Measurements from ENCODE around the gene CISD3.
"Not testable (repeated sequence)": the region's sequence is repeated elsewhere in the genome, so short reads cannot be mapped to it uniquely, and the experiment has no call there.

The CISD3 gene

DNA sequence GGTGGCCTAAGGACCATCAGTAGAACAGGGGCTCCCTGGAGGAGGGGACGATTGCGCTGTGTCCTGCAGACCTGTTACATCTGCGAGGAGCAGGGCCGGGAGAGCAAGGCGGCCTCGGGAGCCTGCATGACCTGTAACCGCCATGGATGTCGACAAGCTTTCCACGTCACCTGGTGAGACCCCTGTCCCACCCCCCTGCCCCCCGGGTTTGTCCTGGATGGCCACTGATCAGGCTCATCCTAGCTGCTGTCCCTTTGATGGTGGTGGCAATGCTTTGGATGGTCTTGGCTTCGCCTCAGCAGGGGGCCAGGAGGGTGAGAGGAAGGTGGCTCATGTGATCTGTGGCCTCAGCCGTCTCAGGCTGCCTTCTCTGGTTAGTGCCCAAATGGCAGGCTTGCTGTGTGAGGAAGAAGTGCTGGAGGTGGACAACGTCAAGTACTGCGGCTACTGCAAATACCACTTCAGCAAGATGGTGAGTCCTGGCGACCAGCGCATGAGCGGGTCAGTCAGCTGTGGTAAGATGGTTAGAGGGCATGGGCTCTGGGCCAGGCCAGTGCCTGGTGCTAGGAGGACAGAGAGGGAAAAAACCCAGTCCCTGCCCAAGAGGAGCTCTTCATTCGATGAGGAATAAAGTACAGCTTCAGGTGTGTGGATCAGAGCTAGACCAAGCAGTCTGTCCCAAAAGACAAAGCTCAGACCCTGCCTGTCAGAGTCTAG, 20.9 kb upstream of the CISD3 start:
- no peak for DNase-seq

DNA sequence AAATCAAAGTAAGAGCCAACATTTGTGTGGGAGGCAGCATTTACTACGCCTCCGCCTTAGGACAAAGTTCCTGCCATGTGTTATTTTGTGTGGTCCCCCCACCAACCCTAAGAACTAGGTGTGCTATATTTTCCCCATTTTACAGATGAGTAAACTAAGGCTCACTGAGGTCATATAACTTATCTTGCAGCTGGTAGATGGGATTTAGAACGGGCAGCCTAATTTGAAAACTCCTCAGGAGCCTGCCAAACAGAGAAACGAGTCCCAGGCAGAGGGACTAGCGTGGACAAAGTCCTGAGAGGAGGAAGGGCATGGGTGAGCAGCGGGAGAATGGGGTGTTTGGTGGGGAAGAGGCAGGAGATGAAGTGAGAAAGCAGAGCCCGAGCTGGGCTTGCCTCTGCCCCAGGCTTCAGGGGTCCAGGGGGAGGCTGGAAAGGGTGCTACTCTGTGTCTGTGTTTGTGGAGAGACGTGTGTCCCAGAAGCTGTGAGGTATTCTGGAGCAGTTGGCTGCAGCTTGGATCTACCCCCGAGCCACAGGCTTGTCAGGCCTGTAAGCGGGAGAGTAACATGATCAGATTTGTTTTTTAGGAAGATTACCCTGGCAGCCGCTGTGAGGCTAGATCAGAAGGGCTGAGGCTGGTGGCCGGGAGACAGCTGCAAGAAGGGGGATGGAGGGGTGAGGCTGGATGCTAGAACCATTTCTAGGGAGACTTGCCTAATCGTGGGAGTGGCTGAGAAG, 20.1 kb upstream of the CISD3 start:
- DNase-seq, result no peak

DNA sequence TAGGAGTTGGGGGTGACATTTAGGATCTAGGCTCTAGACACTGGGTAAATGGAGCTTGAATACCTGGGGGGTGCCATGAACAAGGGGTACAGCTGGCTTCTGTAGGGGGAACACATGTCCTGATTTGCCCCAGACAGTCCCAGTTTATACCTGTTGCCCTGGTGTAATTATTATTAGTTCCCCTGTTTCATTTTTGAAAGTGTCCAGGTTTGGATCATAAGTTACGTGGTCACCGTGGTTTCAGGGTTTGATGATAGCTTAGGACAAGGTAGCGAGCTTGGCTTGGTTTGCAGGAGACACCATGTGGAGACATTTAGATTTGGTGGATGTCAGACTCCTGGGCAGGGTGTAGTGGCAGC, 19.6 kb upstream of the CISD3 start:
- no peak for DNase-seq

DNA sequence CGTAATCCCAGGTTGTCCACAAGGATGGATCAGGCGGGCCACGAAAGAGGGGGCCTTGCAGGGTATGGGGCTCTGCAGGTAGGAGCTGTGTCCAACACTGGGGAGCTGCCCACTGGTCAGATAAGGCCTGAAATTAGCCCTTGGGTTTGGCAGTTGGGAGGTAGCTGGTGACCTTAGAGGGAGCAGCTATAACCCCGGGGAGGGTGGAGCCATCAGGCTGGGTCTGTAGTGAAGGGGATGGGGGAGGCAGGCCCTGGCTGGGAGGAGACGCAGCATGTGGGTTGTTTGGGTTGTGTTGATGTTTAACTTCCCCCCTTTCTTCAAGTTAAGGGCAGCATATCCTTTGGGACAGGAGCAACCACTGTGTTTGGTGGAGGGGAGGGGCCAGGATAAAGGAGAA, 19.2 kb upstream of the CISD3 start:
- no peak for DNase-seq

DNA sequence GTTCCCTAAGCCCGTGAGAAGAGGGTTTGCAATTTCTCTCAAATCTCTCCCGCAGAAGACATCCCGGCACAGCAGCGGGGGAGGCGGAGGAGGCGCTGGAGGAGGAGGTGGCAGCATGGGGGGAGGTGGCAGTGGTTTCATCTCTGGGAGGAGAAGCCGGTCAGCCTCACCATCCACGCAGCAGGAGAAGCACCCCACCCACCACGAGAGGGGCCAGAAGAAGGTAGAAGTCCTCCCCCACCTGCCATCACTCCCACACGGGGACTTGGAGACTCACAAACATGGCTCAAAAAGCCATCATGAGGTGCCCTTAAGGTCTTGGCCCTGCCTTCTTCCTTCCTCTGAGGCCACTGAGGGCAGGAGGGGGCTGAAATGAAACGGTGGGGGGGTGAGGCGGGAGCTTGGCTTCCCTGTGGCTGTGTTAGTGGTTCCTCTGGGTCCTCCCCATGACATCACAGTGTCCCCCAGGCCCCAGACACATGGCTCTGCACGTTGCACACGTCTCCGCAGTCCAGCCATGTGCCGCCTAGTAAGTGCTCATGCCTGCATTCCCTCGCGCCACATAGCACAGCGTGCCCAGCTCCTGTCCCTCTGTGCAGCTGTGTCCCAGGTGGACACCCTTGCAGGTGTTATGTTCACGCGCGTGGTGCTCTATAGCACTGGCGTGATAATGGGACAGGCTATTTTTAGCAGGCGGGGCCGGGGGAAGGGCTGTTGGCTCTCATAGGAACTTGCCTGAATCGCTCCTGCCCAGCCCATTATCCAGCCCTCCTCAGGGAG, 18.2 kb upstream of the CISD3 start:
- DNase-seq, result no peak

DNA sequence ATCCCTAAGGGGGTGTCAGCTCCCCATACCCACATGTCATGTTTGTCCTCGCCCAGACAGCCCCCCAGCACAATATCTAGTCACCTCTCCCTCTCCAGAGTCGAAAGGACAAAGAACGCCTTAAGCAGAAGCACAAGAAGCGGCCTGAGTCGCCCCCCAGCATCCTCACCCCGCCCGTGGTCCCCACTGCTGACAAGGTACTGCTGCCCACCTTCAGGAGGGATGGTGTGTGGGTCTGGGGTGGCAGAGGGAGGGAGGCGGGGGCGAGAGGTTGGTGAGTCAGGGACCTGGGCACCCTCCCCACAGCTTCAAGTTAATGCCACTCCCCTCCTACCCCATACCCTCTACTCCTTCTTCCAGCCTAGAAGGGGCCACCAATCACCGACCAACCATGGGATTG, 17.5 kb upstream of the CISD3 start:
- no peak for DNase-seq

DNA sequence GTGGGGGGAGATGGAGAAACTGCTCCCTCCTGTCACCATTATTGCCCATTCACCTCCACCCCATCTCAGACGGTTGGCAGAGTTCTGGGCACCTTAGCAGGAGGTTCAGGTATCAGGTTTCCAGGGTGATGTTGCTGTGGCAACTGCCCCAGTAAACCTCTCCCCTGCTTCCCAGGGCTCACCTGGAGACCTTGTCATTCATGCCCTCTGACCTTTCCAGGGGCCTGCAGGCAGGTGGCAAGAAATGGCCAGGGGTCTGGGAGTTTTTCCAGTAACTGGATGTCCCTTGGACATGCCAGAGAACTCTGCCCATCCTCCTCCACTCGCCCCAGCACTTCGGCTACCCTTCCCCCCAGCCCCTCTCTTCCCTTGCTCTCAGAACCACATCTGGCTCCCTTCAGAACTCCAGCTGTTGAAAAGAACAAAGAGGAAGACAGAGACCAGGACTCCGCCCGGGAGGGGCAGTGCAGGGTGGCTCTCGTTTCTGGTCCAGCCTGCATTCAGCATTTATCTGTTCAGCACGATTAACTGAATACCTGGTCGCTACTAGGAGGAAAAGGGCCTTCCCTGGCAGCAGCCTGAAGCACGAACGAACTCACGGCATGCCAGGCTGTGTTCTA, 16.6 kb upstream of the CISD3 start:
- no peak for DNase-seq

DNA sequence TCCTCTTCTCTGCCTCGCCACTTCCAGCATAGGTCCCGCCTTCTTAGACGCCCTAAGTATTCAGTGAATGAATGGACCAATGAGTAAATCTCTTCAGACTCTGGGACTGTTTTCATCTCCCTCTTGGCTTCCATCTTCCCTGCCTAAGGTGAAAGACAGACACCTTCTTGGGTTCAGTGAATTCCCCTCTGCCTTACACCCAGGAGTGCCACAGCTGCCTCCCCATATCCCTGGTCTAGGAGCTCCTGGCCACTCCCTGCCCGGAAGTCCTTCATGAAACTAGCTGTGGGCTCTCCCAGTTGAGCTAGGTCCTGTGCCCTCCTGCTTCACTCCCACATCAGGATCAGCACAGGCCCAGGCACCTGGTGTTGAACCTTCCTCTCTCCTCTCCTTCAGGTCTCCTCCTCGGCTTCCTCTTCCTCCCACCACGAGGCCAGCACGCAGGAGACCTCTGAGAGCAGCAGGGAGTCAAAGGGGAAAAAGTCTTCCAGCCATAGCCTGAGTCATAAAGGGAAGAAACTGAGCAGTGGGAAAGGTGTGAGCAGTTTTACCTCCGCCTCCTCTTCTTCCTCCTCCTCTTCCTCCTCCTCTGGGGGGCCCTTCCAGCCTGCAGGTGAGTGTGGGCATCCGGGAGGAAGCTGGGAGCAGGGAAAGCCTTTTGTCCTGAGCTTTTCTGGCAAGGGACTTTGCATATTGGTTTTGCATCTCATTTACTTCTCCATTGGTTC, 14.8 kb upstream of the CISD3 start:
- DNase-seq, result no peak

DNA sequence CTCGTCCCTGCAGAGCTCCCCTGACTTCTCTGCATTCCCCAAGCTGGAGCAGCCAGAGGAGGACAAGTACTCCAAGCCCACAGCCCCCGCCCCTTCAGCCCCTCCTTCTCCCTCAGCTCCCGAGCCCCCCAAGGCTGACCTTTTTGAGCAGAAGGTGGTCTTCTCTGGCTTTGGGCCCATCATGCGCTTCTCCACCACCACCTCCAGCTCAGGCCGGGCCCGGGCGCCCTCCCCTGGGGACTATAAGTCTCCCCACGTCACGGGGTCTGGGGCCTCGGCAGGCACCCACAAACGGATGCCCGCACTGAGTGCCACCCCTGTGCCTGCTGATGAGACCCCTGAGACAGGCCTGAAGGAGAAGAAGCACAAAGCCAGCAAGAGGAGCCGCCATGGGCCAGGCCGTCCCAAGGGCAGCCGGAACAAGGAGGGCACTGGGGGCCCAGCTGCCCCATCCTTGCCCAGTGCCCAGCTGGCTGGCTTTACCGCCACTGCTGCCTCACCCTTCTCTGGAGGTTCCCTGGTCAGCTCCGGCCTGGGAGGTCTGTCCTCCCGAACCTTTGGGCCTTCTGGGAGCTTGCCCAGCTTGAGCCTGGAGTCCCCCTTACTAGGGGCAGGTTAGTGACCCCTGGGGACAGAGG, 13.7 kb upstream of the CISD3 start:
- DNase-seq, result no peak

DNA sequence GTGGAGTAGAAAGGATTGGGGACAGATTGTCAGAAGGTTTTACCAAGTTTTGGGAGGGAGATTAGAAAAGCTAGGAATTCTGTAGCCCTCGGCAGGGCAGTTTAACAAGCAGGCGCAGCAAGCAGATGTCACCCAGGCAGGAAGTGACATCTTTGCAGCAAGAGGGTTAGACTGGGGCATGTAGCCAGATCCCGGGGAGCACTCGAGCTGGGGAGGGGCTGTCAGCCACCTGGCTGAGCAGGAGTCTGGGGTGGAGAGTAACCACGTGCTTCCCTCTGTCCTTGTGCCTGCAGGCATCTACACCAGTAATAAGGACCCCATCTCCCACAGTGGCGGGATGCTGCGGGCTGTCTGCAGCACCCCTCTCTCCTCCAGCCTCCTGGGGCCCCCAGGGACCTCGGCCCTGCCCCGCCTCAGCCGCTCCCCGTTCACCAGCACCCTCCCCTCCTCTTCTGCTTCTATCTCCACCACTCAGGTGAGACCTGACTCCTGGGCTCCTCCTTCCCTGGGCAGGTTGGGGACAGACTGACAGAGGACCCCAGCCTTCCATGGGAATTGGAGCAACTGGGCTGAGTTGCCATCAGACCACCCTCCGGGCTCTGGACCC, 12.9 kb upstream of the CISD3 start:
- no peak for DNase-seq

DNA sequence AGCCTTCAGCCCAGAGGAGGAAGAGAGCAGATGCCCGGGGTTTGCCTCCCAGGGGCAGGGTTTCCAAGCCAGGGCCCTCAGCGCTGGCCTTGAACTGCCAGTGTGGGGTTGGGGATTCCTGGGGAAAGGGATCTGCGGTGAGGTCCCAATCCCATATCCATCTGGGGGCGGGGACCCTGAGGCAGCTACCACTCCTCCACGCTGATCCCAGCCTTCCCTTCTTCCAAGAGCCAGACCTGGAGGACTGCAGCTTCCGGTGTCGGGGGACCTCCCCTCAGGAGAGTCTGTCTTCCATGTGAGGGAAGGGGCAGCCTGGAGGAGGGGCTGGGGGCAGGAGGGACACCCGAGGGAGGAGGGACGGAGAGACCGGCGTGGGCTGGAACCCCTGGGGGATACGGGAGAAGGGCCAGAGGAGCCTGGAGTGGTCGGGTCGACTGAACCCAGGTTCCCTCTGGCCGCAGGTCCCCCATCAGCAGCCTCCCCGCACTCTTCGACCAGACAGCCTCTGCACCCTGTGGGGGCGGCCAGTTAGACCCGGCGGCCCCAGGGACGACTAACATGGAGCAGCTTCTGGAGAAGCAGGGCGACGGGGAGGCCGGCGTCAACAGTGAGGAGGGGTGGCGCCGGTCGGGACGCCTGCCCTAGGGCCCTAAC, 10.7 kb upstream of the CISD3 start:
- peak; percentile 89 for DNase-seq

DNA sequence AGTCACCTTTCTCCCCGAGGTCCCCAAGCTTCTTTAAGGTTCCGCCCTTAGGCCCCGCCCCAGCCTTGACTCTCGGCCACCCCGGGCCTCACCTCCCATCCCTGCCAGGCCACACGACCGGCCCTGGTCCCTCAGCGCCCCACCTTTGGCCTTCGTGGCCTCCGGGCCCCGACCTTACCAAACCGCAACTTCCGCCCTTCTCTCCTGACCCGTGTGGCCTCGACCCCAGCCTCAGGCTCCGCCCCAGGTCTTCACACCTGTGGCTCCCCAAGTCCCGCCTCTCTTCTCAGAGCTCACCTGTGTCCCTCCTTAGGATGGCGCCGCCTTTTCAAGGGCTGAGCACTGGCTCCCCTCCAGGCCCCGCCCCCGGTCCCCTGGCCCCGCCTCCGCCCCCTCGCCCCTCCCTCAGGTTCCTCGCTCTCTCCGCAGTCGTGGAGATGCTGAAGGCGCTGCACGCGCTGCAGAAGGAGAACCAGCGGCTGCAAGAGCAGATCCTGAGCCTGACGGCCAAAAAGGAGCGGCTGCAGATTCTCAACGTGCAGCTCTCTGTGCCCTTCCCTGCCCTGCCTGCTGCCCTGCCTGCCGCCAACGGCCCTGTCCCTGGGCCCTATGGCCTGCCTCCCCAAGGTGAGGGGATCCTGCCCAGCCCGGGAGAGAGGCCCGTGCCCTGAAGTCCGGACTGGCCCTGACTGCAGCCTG, 10.0 kb upstream of the CISD3 start:
- DNase-seq, result peak; percentile 93

DNA sequence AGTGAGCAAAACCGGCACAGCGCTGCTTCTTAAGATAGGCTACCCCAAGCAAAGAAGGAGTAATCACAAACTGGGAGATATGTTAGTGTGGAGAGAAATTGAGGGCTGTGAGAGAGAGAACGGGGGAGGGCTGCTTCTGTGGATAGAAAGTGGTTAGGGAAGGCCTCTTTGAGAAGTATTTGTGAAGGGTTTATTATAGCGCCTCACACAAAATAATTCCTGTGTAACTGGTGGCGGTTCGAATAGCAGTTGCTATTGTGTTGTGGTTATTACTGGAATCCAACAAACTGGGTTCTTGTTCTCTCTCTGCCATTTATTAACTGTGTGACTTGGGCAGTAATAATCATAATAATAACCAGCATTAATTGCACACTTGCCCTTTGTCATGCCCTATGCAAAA, 9.2 kb upstream of the CISD3 start:
- DNase-seq, result no peak

DNA sequence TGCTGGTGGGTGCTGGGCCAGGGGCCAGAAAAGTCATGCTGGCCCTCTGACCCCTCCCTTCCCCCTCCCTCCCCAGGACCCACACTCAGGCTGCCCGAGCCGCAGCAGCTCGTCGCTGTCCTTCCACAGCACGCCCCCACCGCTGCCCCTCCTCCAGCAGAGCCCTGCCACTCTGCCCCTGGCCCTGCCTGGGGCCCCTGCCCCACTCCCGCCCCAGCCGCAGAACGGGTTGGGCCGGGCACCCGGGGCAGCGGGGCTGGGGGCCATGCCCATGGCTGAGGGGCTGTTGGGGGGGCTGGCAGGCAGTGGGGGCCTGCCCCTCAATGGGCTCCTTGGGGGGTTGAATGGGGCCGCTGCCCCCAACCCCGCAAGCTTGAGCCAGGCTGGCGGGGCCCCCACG, 8.3 kb upstream of the CISD3 start:
- no peak for DNase-seq

DNA sequence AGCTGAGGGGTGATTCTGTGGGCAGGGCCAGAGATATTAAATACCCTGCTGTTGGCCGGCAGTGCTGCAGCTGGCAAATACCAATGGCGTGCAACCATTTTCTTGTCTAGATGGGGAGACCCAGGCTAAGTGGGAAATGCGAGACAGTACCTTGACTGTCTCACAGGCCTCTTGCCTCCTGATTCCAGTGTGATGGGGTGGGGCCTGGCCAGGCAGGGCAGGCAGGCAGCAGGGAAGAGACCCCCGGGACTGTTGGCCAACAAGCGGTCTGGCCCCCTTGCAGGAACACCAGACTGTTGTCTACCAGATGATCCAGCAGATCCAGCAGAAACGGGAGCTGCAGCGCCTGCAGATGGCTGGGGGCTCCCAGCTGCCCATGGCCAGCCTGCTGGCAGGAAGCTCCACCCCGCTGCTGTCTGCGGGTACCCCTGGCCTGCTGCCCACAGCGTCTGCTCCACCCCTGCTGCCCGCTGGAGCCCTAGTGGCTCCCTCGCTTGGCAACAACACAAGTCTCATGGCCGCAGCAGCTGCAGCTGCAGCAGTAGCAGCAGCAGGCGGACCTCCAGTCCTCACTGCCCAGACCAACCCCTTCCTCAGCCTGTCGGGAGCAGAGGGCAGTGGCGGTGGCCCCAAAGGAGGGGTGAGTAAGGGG, 5.7 kb upstream of the CISD3 start:
- no peak for DNase-seq

DNA sequence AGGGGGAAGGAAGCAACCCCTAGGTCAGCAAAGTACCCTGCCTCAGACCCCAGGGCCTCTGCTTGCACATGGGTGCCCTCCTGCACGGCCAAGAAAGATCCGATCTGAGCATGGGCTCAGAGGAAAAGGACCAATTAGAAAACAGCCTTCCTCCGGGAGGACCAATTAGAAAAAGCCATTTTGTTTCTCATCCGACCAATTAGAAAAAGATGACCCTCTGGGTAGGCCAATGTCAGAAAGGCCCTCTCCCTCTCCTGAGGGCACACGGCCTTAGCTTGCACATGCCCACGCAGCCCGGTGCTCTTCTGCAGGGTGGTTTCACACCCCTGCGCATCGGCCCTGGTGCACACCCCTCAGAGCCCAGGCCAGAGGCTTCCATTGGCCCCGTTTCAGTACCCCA, 5.1 kb upstream of the CISD3 start:
- no peak for DNase-seq

DNA sequence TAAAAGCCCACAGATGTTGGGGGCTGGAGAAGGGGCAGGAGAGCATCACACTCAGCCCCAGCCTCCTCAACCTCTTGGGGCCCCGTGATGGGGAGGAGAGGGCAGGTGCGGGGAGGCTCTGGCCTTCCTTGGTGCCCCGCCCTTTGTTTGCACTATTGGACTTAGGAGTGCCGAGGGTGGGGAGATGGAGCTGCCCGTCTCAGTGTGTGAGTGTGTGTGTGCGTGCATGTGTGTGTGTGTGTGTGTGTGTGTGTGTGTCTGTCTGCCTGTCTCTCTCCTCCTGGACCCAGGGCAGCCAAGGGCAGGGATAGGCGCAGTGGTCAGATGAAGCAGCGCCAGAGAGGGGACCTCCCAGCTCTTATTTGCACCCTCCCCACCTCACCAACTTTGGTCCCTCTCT, 4.0 kb upstream of the CISD3 start:
- DNase-seq, result not testable (repeated sequence)

DNA sequence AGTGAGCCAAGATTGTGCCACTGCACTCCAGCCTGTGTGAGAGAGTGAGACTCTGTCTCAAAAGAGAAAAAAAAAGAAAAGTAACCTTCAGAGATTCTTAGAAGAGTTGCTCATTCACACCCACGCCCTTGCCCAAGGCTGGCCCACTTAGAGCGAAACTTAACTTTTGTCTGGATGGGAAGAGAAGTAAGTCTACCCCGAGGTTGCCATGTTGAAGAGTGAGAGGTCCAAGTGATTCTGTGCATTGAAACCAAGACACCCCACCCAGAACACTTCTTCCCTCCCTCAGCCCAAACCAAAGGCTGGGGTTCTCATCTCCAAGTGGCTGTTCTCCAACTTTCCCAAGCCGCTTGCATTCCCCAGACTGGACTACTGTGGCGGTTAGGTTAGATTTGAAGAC, 2.4 kb upstream of the CISD3 start:
- no peak for DNase-seq

DNA sequence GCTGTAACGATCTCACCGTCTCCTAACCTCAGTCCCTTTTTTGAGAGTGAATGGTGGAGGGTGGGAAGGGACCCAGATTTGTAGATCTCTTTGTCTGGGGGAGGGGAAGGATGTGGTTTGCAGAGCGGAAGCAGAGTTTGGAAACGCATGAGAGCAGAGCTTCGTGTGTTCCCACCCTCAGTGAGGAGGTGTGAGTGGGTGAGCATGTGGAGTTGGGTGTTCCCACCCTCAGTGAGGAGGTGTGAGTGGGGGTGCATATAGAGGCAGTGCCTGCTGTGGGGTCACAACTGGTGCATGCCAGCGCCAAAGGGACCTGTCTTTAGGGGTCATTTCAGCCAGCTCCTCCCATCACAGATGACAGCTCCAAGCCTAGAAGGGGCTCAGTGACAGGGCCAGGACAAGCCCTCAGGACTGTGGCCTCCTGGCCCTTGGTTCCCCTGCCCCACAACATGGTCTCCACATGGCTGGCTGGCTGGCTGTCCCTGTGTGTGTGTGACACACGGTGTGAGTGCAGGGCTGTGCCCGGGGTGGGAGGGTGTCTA, 1.8 kb upstream of the CISD3 start:
- DNase-seq, result no peak

DNA sequence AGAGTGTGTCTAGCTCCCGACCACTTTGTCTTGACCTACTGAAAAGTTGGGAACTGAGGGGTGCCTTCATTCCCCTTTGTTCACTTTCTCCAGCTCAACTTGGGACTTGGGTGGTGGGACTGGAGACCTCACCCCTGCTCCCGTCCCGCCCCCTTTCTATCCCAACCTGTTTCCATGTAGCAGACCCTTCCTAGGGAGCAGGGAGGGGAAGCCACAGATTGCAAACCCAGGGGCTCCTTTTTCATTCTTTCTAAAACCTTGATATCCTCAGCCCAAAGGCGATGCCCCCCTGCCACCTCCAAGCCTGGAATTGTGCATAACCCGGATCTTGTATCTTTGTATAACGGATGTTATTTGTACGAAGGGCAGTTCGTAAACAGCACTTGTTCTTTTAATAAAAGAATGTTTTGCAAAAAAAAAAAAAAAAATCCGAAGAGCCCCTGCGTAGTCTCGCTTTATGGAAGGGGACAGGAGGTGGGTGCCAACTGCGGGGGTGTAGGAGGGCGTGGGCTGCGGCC, 714 bp upstream of the CISD3 start:
- DNase-seq, result no peak
